ENCODE results near the gene APIP.

The APIP gene

DNA sequence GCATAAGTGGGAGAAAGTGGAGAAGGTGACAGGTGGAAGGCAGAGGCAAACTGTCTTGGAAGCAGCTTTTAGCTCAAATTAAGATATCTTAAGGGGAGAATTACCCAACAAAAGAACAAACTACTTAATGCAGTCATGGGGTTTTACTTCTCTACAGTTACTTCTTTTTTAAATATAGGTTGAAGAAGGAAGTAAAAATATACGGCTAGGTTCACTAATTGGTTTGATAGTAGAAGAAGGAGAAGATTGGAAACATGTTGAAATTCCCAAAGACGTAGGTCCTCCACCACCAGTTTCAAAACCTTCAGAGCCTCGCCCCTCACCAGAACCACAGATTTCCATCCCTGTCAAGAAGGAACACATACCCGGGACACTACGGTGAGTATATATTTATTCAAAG lies 41.0 kb upstream of the APIP start:
- TF ChIP-seq, protein P1, sequence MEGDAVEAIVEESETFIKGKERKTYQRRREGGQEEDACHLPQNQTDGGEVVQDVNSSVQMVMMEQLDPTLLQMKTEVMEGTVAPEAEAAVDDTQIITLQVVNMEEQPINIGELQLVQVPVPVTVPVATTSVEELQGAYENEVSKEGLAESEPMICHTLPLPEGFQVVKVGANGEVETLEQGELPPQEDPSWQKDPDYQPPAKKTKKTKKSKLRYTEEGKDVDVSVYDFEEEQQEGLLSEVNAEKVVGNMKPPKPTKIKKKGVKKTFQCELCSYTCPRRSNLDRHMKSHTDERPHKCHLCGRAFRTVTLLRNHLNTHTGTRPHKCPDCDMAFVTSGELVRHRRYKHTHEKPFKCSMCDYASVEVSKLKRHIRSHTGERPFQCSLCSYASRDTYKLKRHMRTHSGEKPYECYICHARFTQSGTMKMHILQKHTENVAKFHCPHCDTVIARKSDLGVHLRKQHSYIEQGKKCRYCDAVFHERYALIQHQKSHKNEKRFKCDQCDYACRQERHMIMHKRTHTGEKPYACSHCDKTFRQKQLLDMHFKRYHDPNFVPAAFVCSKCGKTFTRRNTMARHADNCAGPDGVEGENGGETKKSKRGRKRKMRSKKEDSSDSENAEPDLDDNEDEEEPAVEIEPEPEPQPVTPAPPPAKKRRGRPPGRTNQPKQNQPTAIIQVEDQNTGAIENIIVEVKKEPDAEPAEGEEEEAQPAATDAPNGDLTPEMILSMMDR (conservative IDR thresholded peaks at IDR 0.05), result no peak
- no peak overlapping the region for H3K27ac ChIP-seq

DNA sequence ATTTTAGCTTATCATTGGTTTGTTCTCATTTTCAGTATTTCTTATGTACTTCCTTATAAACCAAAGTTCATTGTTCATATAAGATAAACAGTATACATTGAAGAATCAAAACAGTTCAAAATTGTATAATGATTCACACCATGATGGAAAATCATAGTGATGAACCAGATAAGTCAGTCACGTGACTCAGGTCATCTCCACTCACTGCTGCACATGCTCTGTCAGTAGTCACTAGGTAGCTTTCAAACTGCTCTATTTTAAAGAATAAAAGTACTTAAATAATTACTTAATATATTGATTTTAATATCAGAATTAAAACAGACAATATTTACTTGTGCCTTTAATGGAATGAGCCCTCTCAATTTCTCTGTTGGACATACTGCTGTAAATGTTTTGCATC lies 37.8 kb upstream of the APIP start:
- TF ChIP-seq, protein P1 (conservative IDR thresholded peaks at IDR 0.05), result no peak
- no peak overlapping the region for H3K27ac ChIP-seq

DNA sequence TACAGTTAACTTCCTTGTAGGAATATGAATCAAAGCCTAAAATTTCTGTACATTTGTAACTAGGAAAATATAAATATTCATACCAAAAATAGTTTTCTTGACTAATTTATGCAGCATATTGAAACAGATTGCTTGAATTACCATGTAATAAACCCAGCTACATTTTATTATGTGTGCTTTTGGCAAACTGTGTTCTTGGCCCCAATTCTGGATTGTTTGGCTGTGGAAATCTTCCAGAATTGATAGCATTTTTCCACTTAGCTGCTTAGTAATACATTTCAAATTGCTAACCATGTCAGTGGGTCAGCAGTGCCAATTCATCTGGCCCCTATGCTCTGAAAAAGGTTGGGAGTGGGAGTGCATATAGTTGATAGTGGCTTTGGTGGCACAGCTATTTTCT lies 32.5 kb upstream of the APIP start:
- H3K27ac ChIP-seq, result peak overlapping the region; percentile 29; the same call in 1 of the 2 replicates
- TF ChIP-seq, protein P1 (conservative IDR thresholded peaks at IDR 0.05), result no peak

DNA sequence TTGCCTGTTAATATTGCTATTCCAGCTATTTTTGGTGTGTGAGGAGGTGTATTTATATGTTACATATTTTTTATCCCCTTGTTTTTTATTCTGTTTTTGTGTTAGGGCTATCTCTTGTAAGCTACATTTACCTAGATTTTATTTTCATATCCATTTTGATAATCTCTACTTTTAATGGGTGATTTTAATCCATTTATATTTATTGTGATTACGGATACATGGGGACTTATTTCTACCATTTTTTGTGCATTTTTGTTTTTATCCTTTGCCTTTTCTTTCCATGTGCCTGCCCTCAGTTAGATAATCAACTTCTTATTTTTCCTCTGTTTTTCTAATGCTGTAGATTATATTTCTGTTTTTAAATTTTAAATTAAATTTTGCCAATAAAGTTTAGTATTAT lies 28.5 kb upstream of the APIP start:
- H3K27ac ChIP-seq, result no peak overlapping the region
- TF ChIP-seq, protein P1 (conservative IDR thresholded peaks at IDR 0.05), result no peak

DNA sequence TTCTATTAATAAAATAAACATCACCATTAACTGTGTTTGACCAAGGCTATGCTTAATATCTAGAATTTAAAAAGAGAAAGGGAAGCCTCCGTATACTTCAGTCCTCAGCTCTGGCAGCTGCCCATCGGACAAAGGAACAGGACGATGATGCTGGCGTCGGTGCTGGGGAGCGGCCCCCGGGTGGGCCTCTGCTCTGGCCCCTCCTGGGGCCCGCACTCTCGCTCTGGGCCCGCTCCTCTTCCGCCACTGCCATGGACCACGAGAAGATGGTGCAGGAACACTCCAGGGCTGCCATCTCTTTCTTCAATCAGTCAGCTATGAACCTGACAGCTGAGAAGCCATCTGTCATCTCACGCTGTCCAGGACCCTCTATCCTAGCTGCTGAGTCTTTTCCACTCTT lies 25.5 kb upstream of the APIP start:
- TF ChIP-seq, protein P1 (conservative IDR thresholded peaks at IDR 0.05), result no peak
- H3K27ac ChIP-seq, result no peak overlapping the region

DNA sequence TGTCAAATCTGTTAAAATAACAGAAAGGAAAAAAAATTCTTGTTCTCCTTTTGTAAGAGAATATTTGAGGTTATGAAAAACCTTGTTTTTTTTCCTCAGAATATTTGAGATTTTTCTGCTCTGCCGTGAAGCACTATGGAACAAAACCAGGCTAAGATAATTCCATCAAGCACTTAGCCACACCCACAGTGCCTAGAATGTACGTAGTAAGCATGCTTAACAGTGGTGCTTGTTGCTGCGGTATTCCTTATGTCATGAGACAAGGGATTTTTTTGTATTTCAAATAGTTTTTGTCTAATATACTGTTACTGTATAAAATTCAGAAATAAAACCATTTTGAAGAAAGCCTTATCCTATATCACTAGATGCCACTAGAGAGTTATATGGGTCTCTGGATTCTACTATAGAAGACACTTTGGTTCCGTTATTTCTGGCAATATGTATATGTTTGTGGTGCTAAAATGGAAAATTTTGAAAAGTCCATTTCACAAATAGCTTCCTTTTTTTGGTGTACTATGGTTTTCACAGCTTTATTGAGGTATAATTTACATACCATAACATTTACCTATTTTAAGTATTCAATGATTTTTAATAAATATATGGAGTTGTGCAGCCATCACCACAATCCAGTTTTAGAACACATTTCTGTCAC lies 24.0 kb upstream of the APIP start:
- no peak overlapping the region for H3K27ac ChIP-seq
- TF ChIP-seq, protein P1 (conservative IDR thresholded peaks at IDR 0.05), result peak; percentile 29

DNA sequence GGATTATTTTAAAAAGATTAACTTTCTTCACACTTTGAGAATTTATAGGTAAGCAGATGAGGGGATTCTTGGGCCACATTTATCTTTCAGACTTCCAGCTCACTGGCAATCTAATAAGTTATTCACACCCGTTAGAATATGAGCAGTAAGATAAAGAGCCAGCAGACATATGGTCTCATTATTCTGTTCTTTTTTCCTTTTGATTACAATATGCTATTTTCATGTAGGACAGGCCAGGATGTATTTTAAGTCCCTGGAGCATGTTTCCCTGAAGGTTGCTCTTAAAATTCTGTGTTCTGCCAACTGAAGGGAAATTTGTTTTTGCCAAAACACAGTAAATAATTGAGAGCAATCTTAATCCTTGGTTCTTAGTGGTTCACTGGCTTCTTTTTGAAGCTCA lies 22.4 kb upstream of the APIP start:
- TF ChIP-seq, protein P1 (conservative IDR thresholded peaks at IDR 0.05), result no peak
- H3K27ac ChIP-seq, result no peak overlapping the region

All from VCaP (cell line).